ENCODE data around the gene ICAM5. TPM values are rescaled to one million over a fixed set of nuclear protein-coding genes. Genes with fewer than 3 reads are reported as not detected.

ICAM5 gene
- polyA plus RNA-seq, 1 donor from 2014 or later: 4.1 TPM

- H3K27ac ChIP-seq (ENCODE audit: low read length): no peak overlapping the region
- no peaks in the 10 kb centered on the region for H3F3A ChIP-seq (ENCODE audit: insufficient read depth, low read length, poor library complexity, severe bottlenecking)
- no peaks in the 10 kb centered on the region for H3K9me3 ChIP-seq (ENCODE audit: low read length)
- no peaks in the 10 kb centered on the region for H4K20me1 ChIP-seq (ENCODE audit: insufficient read depth)
- TF ChIP-seq CTCF (IDR thresholded peaks at IDR 0.05; ENCODE audit: poor library complexity, severe bottlenecking): no peak
- no peak for TF ChIP-seq EP300 (conservative IDR thresholded peaks at IDR 0.05; ENCODE audit: poor library complexity, severe bottlenecking)
- no peak for TF ChIP-seq POLR2AphosphoS5 (IDR thresholded peaks at IDR 0.05)
- TF ChIP-seq EZH2 (IDR thresholded peaks at IDR 0.05; ENCODE audit: borderline replicate concordance, insufficient read depth, low read length, poor library complexity, severe bottlenecking): no peak
- no peak for TF ChIP-seq TAF1 (IDR thresholded peaks at IDR 0.05; ENCODE audit: low read depth)
- TF ChIP-seq RAD21 (conservative IDR thresholded peaks at IDR 0.05): no peak
- no peak for TF ChIP-seq MXI1 (conservative IDR thresholded peaks at IDR 0.05; ENCODE audit: poor library complexity, severe bottlenecking)
- no peak for TF ChIP-seq SMC3 (conservative IDR thresholded peaks at IDR 0.05; ENCODE audit: poor library complexity)
- TF ChIP-seq REST (IDR thresholded peaks at IDR 0.05; ENCODE audit: borderline replicate concordance): no peak
- H3K9ac ChIP-seq (ENCODE audit: low read length): no peak overlapping the region
- no peak overlapping the region for H3K4me3 ChIP-seq (ENCODE audit: low read length)
- H2AFZ ChIP-seq (ENCODE audit: low read depth, low read length): no peak overlapping the region
- peaks cover 52% of the 10 kb centered on the region for H3K27me3 ChIP-seq (ENCODE audit: insufficient read depth, low read depth, low read length)
- H3K4me2 ChIP-seq (ENCODE audit: low read length): no peak overlapping the region
- H3K36me3 ChIP-seq (ENCODE audit: insufficient read depth, low read length): no peaks in the 10 kb centered on the region
- H3K9me2 ChIP-seq (ENCODE audit: insufficient read depth, low read length): no peaks in the 10 kb centered on the region
- no peaks in the 10 kb centered on the region for H3K79me2 ChIP-seq (replicated peaks; ENCODE audit: insufficient read depth, low read length)
These were observed 4.4 kb upstream of the ICAM5 start for GRCh38 chr19:10285393-10285792.

GRCh38 chr19:10286803-10287737 is 2.7 kb upstream of the ICAM5 start, which contains the start of gene ICAM4:
Gene ICAM4, plus strand, starts transcription at chr19:10286955. Its CDS starts 58 bp downstream, at chr19:10287013.
- Histone ChIP-seq H3K4me2 (ENCODE audit: low read length) (no peak within 1 kb of the TSS), H3K4me3 (ENCODE audit: low read length) (no peak within 1 kb of the TSS), H3F3A (ENCODE audit: insufficient read depth, low read length, poor library complexity, severe bottlenecking) (no peaks in the 10 kb centered on the region), H3K36me3 (ENCODE audit: insufficient read depth, low read length) (no peaks in the 10 kb centered on the region), H2AFZ (ENCODE audit: low read depth, low read length) (no peak within 1 kb of the TSS), H4K20me1 (ENCODE audit: insufficient read depth) (no peaks in the 10 kb centered on the region), H3K27me3 (ENCODE audit: insufficient read depth, low read depth, low read length) (peaks cover 69% of the 10 kb centered on the region), H3K27ac (ENCODE audit: low read length) (no peak within 1 kb of the TSS), H3K9ac (ENCODE audit: low read length) (no peak within 1 kb of the TSS), H3K9me3 (ENCODE audit: low read length) (no peaks in the 10 kb centered on the region), H3K9me2 (ENCODE audit: insufficient read depth, low read length) (no peaks in the 10 kb centered on the region), H3K79me2 (replicated peaks; ENCODE audit: insufficient read depth, low read length) (no peaks in the 10 kb centered on the region)
- TF ChIP-seq REST (IDR thresholded peaks at IDR 0.05; ENCODE audit: borderline replicate concordance) (no peak), CTCF (IDR thresholded peaks at IDR 0.05; ENCODE audit: poor library complexity, severe bottlenecking) (no peak), POLR2AphosphoS5 (IDR thresholded peaks at IDR 0.05) (no peak), MXI1 (conservative IDR thresholded peaks at IDR 0.05; ENCODE audit: poor library complexity, severe bottlenecking) (no peak), RAD21 (conservative IDR thresholded peaks at IDR 0.05) (no peak), TAF1 (IDR thresholded peaks at IDR 0.05; ENCODE audit: low read depth) (no peak), EZH2 (IDR thresholded peaks at IDR 0.05; ENCODE audit: borderline replicate concordance, insufficient read depth, low read length, poor library complexity, severe bottlenecking) (no peak), EP300 (conservative IDR thresholded peaks at IDR 0.05; ENCODE audit: poor library complexity, severe bottlenecking) (no peak), SMC3 (conservative IDR thresholded peaks at IDR 0.05; ENCODE audit: poor library complexity) (no peak)
